GM10266 (cell line): ENCODE results near the gene CD74.

Experiments
- DNase-seq: peaks from one replicate; pipeline ENCODE4 v3.0.0; 2012; ENCODE audit errors: extremely low spot score
- CTCF ChIP-seq: IDR thresholded peaks from 2 replicates; pipeline ENCODE4 v1.5.1; 2012; ENCODE audit warnings: mild to moderate bottlenecking, low read depth; ENCODE audit not compliant: control insufficient read depth, insufficient read depth; ENCODE audit errors: missing control alignments

The CD74 gene

GRCh38 chr5:150413176-150413901 lies 629 bp upstream of the CD74 start:
- DNase-seq, result no peak
- no peak for TF ChIP-seq CTCF

GRCh38 chr5:150411245-150411979 lies 1.3 kb downstream of the CD74 start:
- no peak for DNase-seq
- TF ChIP-seq CTCF, result no peak

GRCh38 chr5:150410524-150411244 lies 2.0 kb downstream of the CD74 start:
- DNase-seq, result no peak
- no peak for TF ChIP-seq CTCF

GRCh38 chr5:150409638-150410523 lies 2.8 kb downstream of the CD74 start:
- DNase-seq, result peak; percentile 61
- no peak for TF ChIP-seq CTCF

GRCh38 chr5:150408231-150408943 lies 4.3 kb downstream of the CD74 start:
- DNase-seq, result no peak
- TF ChIP-seq CTCF, result no peak

GRCh38 chr5:150407096-150407720 lies 5.5 kb downstream of the CD74 start:
- TF ChIP-seq CTCF, result no peak
- DNase-seq, result no peak
